Fibroblast of lung (primary cell): ENCODE data around the gene PLEKHA7.

Experiments used
- EZH2 ChIP-seq: IDR thresholded peaks from 2 replicates; pipeline ENCODE4 v1.5.1; 2012; ENCODE audit warnings: low read length, control low read depth, mild to moderate bottlenecking; ENCODE audit errors: missing control alignments
- TF ChIP-seq, protein P1 (sequence below), 2 donors: IDR thresholded peaks in 1 of 2; conservative IDR thresholded peaks in 1 of 2; 1 replicate in 1 of 2; 2 replicates in 1 of 2; pipeline ENCODE4 v1.5.1; 2011 to 2012; ENCODE audit warnings: low read length in 2 of 2, control low read depth in 1 of 2, inconsistent platforms in 1 of 2, low read depth in 1 of 2, mild to moderate bottlenecking in 1 of 2

- TF ChIP-seq, protein P1, sequence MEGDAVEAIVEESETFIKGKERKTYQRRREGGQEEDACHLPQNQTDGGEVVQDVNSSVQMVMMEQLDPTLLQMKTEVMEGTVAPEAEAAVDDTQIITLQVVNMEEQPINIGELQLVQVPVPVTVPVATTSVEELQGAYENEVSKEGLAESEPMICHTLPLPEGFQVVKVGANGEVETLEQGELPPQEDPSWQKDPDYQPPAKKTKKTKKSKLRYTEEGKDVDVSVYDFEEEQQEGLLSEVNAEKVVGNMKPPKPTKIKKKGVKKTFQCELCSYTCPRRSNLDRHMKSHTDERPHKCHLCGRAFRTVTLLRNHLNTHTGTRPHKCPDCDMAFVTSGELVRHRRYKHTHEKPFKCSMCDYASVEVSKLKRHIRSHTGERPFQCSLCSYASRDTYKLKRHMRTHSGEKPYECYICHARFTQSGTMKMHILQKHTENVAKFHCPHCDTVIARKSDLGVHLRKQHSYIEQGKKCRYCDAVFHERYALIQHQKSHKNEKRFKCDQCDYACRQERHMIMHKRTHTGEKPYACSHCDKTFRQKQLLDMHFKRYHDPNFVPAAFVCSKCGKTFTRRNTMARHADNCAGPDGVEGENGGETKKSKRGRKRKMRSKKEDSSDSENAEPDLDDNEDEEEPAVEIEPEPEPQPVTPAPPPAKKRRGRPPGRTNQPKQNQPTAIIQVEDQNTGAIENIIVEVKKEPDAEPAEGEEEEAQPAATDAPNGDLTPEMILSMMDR (conservative IDR thresholded peaks at IDR 0.05 in 1 of 2, IDR thresholded peaks at IDR 0.05 in 1 of 2; ENCODE audit: low read depth in 1 of 2, low read length in 2 of 2), result no peak
- TF ChIP-seq EZH2, result no peak
Observed at GRCh38 chr11:16976379-16976778, 37.8 kb downstream of the PLEKHA7 start.
